ENCODE measurements around the gene SYCP2L. TPM values are rescaled to one million over a fixed set of nuclear protein-coding genes. Genes with fewer than 3 reads are reported as not detected.

The SYCP2L gene
- total RNA-seq, 4 donors from 2014 or later, result 0.95 TPM; not detected in 3

DNA sequence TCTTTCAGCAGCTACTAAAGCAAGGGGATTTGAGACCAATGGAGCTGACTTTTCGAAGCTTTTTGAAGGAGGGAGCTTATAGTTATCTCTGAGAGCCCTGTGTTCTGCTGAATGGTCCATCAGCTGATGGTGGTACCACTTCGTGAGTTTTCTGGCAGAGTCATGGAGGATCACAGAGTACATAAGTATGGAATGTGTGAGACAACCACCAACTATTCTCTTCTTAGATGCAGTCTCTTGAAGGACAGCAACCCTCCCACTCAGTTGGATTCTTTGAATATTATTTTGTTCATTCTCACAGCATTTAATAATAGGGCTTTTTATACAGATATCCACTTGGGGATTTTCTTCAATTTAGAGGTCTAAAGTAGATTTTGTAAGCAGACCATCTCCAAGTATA is 81.9 kb downstream of the SYCP2L start:
- H3K27ac ChIP-seq, result no peak overlapping the region
- no peak for DNase-seq
- H3K4me3 ChIP-seq, result no peak overlapping the region
- H3K4me1 ChIP-seq, result no peaks in the 10 kb centered on the region
- intact Hi-C loops (cut with DNase I; ENCODE audit: low total_unique reads) (no loop called here), in situ Hi-C loops (cut with MboI; ENCODE audit: low pct_ligation_motif_present in 1 of 4, low pct_unique_long_range_greater_than_20kb in 1 of 4, low sequenced_read_pairs in 3 of 4) (loop anchor here in 1 of 4 donors (25.0 kb wide), 1 partner anchor 94 kb away; no protein-coding TSS in a partner anchor)
- H3K9me3 ChIP-seq, result no peaks in the 10 kb centered on the region
- H3K27me3 ChIP-seq, result no peaks in the 10 kb centered on the region
- TF ChIP-seq EP300 (IDR thresholded peaks at IDR 0.05; ENCODE audit: low read depth) (no peak), POLR2A (IDR thresholded peaks at IDR 0.05) (no peak), CTCF (IDR thresholded peaks at IDR 0.05) (no peak), POLR2AphosphoS5 (IDR thresholded peaks at IDR 0.05) (no peak)
- H3K36me3 ChIP-seq, result no peaks in the 10 kb centered on the region
- 53% methylated on average over 2 of the region's 2 CpGs; no CpG with 5 or more reads in 1 of the 2 donors for WGBS, 2 donors (ENCODE audit: low coverage in 1 of 2)

DNA sequence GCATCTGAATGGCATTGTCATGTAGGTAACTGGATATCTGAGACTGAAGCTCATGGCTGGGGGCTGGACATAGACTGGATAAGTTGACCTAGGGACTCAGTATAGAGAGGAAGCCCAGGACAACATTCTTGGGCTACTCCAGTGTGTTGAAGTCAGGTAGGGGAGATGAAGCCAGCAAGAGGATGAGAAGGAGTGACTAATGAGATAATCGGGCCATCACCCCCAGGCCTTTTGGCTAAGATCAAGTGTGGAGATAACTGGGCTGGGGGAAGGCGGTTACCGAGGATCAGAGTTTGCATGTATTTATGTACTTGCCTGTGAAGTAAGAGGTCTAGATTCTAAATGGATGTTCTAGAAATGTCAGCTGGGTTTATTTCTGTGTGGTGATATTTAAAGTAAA is 83.9 kb downstream of the SYCP2L start:
- H3K4me3 ChIP-seq, result no peak overlapping the region
- H3K36me3 ChIP-seq, result no peaks in the 10 kb centered on the region
- H3K27me3 ChIP-seq, result no peaks in the 10 kb centered on the region
- no peaks in the 10 kb centered on the region for H3K4me1 ChIP-seq
- TF ChIP-seq POLR2A (IDR thresholded peaks at IDR 0.05) (no peak), POLR2AphosphoS5 (IDR thresholded peaks at IDR 0.05) (no peak), CTCF (IDR thresholded peaks at IDR 0.05) (no peak)
- in situ Hi-C loops (cut with MboI; ENCODE audit: low pct_ligation_motif_present in 1 of 4, low pct_unique_long_range_greater_than_20kb in 1 of 4, low sequenced_read_pairs in 3 of 4), result loop anchor here in 1 of 4 donors (25.0 kb wide), 1 partner anchor 92 kb away; no protein-coding TSS in a partner anchor
- intact Hi-C loops (cut with DNase I; ENCODE audit: low total_unique reads), result no loop called here
- no peaks in the 10 kb centered on the region for H3K9me3 ChIP-seq
- H3K27ac ChIP-seq, result no peak overlapping the region
- no peak for DNase-seq
- WGBS, 2 donors (ENCODE audit: low coverage in 1 of 2), result 90 to 91% methylated on average over 3 of the region's 3 CpGs

- Histone ChIP-seq H3K27ac (no peak overlapping the region), H3K27me3 (no peaks in the 10 kb centered on the region), H3K9me3 (no peaks in the 10 kb centered on the region), H3K4me1 (no peaks in the 10 kb centered on the region), H3K36me3 (no peaks in the 10 kb centered on the region), H3K4me3 (no peak overlapping the region)
- 74 to 84% methylated on average over 3 of the region's 3 CpGs for WGBS, 2 donors (ENCODE audit: low coverage in 1 of 2)
- DNase-seq, result no peak
- in situ Hi-C loops (cut with MboI; ENCODE audit: low pct_ligation_motif_present in 1 of 4, low pct_unique_long_range_greater_than_20kb in 1 of 4, low sequenced_read_pairs in 3 of 4) (loop anchor here in 1 of 4 donors (25.0 kb wide), 1 partner anchor 90 kb away; no protein-coding TSS in a partner anchor), intact Hi-C loops (cut with DNase I; ENCODE audit: low total_unique reads) (no loop called here)
- TF ChIP-seq POLR2AphosphoS5 (IDR thresholded peaks at IDR 0.05) (no peak), POLR2A (IDR thresholded peaks at IDR 0.05) (no peak), CTCF (IDR thresholded peaks at IDR 0.05) (no peak), EP300 (IDR thresholded peaks at IDR 0.05; ENCODE audit: low read depth) (no peak)
Observed at GRCh38 chr6:10972196-10972595, 85.3 kb downstream of the SYCP2L start.

GRCh38 chr6:10976571-10976970 is 89.7 kb downstream of the SYCP2L start:
- H3K4me1 ChIP-seq, result no peaks in the 10 kb centered on the region
- H3K27ac ChIP-seq, result no peak overlapping the region
- no peaks in the 10 kb centered on the region for H3K27me3 ChIP-seq
- intact Hi-C loops (cut with DNase I; ENCODE audit: low total_unique reads) (no loop called here), in situ Hi-C loops (cut with MboI; ENCODE audit: low pct_ligation_motif_present in 1 of 4, low pct_unique_long_range_greater_than_20kb in 1 of 4, low sequenced_read_pairs in 3 of 4) (no loop called here)
- no peaks in the 10 kb centered on the region for H3K36me3 ChIP-seq
- WGBS, 2 donors (ENCODE audit: low coverage in 1 of 2), result 67 to 79% methylated on average over 2 to 6 of the region's 6 CpGs
- no peak for DNase-seq
- H3K4me3 ChIP-seq, result no peak overlapping the region
- H3K9me3 ChIP-seq, result no peaks in the 10 kb centered on the region
- TF ChIP-seq CTCF (IDR thresholded peaks at IDR 0.05) (no peak), EP300 (IDR thresholded peaks at IDR 0.05; ENCODE audit: low read depth) (no peak), POLR2AphosphoS5 (IDR thresholded peaks at IDR 0.05) (no peak), POLR2A (IDR thresholded peaks at IDR 0.05) (no peak)

All from transverse colon (tissue), 4 donors.